Skeletal muscle cell (primary cell): ENCODE results near the gene TRDMT1.

Source experiments
- DNase-seq: peaks from one replicate; pipeline ENCODE4 v3.0.0-alpha.2; 2010; ENCODE audit warnings: low read depth
- H3K4me3 ChIP-seq: 2 replicates; pipeline ENCODE4 v1.5.1; 2011; ENCODE audit warnings: low read depth, mild to moderate bottlenecking, control low read depth, low read length, moderate library complexity

The TRDMT1 gene, protein sequence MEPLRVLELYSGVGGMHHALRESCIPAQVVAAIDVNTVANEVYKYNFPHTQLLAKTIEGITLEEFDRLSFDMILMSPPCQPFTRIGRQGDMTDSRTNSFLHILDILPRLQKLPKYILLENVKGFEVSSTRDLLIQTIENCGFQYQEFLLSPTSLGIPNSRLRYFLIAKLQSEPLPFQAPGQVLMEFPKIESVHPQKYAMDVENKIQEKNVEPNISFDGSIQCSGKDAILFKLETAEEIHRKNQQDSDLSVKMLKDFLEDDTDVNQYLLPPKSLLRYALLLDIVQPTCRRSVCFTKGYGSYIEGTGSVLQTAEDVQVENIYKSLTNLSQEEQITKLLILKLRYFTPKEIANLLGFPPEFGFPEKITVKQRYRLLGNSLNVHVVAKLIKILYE

GRCh38 chr10:17200912-17201793 lies at the start of gene TRDMT1:
TSS of gene TRDMT1 (minus strand) at chr10:17201672. CDS start at chr10:17201634, 38 bp downstream.
- H3K4me3 ChIP-seq, result peak within 1 kb of the TSS; percentile 64
- DNase-seq, result peak; percentile 77

GRCh38 chr10:17250736-17251135 lies 49.3 kb upstream of the TRDMT1 start:
- H3K4me3 ChIP-seq, result no peak overlapping the region
- no peak for DNase-seq

DNA sequence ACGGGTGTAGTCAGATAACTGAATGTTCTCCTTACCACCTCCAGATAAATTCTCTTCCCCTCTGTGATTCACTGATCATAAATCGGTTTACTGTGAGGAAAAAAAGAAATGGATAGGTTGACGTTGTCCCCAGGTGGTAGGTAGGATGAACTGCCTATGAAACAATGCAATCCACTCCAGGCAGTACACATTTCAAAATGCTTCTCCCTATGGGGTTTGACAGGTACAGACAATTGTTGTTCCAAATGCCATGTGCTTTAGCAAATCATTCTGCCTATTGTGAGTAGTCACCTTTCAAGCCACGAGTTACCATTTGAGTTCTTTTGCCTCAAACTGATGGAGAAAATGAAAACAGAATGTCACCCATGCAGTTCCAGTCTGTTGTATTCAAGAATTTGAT lies 48.3 kb upstream of the TRDMT1 start:
- no peak for DNase-seq
- H3K4me3 ChIP-seq, result no peak overlapping the region

DNA sequence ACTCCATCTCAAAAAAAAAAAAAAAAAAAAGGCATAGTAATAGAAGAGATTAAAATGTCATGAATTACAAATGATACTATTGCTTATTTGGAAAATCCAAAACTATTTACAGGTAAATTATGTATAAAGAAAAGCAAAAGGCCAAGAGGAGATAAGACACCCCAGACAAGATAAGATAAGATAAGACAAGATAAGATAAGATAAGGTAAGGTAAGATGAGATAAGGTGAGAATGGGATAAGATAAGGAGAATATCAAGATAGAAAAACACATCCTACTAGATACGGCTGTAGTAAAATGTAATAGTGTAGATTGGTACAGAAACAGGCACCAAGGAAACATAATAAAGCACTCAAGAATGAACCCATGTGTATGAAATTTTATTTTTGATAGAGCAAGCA lies 47.5 kb upstream of the TRDMT1 start:
- no peak overlapping the region for H3K4me3 ChIP-seq
- no peak for DNase-seq

GRCh38 chr10:17247210-17247609 lies 45.7 kb upstream of the TRDMT1 start:
- H3K4me3 ChIP-seq, result no peak overlapping the region
- no peak for DNase-seq

GRCh38 chr10:17244700-17245365 lies 43.4 kb upstream of the TRDMT1 start:
- no peak for DNase-seq
- no peak overlapping the region for H3K4me3 ChIP-seq

DNA sequence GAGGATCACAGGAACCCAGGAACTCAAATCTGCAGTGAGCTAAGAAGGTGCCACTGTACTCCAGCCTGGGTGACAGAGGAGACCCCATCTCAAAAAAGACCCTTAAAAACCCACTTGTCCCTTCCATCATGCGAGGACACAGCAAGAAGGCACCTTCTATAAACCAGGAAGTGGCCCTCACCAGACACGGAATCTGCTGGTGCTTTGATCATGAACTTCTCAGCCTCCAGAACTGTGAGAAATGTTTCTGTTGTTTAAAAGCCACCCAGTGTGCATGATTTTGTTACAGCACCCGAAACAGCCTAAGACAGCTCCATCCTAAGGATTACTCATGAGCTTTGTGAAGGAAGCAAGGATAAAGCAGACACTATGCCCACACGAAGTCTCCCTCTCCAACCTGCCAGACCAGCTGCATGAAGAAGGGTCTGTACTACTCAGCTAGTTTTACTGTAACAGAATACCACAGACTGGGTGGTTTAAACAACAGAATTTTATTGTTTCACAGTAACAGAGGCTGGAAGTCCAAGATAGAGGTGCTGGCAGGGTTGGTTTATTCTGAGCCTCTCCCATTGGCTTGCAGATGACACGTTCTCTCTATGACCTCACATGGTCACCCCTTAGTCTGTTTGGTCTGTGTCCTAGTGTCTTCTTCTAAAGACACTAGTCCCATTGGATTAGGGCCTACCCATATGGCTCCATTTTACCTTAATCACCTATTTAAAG lies 40.3 kb upstream of the TRDMT1 start:
- H3K4me3 ChIP-seq, result no peak overlapping the region
- no peak for DNase-seq

DNA sequence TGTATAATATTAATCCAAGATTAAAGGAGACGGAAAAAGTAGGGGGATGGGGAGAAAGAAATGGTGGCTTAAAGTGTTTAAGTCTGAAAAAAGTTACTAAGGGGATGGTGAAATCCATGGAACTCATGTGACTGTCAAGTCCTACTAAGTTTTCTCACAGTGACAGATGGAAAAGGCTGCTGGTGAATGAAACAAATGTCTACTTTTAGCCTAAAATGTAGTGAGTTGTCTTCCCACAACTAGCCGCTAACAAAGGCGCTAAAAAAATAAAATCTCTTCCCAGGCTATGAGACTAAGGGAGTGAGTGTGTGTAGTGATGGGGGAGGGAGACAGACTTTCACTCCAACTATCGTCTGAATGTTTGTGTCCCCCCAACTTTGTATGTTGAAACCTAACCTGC lies 39.1 kb upstream of the TRDMT1 start:
- DNase-seq, result no peak

DNA sequence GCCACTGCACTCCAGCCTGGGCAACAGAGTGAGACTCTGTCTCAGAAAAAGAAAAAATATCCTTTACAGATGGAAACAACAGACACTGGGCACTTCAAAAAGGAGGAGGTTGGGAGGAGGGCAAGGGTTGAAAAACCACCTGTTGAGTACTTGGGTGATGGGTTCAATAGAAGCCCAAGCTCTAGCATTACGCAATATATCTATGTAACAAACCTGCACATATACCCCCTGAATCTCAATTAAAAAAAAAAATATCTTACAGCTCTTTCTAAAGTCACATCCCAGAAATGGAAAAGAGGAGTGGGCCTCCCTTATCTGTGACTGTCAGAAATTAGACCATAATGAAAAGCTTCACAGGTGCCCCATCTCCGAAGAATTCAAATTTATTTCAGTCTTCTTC lies 38.6 kb upstream of the TRDMT1 start:
- H3K4me3 ChIP-seq, result no peak overlapping the region
- no peak for DNase-seq

More for the DNA sequence above, 39.1 kb upstream of the TRDMT1 start:
- no peak overlapping the region for H3K4me3 ChIP-seq

- no peak for DNase-seq
- no peak overlapping the region for H3K4me3 ChIP-seq
Measured at GRCh38 chr10:17239345-17240085, 38.0 kb upstream of the TRDMT1 start.

- H3K4me3 ChIP-seq, result no peak overlapping the region
- peak; percentile 45 for DNase-seq
Measured at GRCh38 chr10:17238445-17239291, 37.2 kb upstream of the TRDMT1 start.

DNA sequence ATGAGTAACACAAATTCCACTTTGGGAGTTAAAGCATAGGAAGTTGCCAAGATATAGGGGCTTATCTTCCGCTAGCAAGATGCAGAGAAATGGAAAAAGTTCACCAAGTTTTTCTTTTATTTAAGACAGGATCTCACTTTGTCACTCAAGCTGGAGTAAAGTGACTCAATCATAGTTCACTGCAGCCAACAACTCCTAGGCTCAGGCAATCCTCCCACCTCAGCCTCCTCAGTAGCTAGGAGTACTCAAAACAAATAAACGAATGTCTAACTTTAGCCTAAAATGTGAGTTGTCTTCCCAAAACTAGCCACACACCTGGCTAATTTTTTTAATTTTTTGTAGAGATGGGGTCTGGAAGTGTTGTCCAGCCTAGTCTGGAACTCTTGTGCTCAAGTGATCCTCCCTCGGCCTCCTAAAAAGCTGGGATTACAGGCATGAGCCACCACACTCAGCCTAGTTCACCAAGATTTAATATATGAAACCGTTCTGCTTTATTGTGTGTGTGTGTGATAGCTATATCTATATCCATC lies 36.5 kb upstream of the TRDMT1 start:
- DNase-seq, result no peak

DNA sequence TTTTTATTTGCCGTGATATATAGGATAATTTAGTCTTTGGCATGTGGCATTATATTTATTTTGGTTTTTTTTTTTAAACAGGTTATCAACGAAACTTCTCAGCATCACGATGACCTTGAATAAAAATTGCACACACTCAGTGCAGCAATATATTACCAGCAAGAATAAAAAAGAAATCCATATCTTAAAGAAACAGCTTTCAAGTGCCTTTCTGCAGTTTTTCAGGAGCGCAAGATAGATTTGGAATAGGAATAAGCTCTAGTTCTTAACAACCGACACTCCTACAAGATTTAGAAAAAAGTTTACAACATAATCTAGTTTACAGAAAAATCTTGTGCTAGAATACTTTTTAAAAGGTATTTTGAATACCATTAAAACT lies 35.7 kb upstream of the TRDMT1 start:
- H3K4me3 ChIP-seq, result no peak overlapping the region
- no peak for DNase-seq

More for the DNA sequence above, 36.5 kb upstream of the TRDMT1 start:
- no peak overlapping the region for H3K4me3 ChIP-seq

- DNase-seq, result no peak
- H3K4me3 ChIP-seq, result no peak overlapping the region
Measured at GRCh38 chr10:17236468-17237148, 35.1 kb upstream of the TRDMT1 start.

- DNase-seq, result no peak
- peak overlapping the region; percentile 97 for H3K4me3 ChIP-seq
Measured at GRCh38 chr10:17235136-17235535, 33.7 kb upstream of the TRDMT1 start.

- peak overlapping the region; percentile 97 for H3K4me3 ChIP-seq
- no peak for DNase-seq
Measured at GRCh38 chr10:17234431-17234945, 33.0 kb upstream of the TRDMT1 start.
